Measurements from ENCODE around the gene LARGE2. TPM values are rescaled to one million over a fixed set of nuclear protein-coding genes. Genes with fewer than 3 reads are reported as not detected.

The LARGE2 gene
- total and polyA plus RNA-seq, 2 experiments from 2014 or later, result 4.3 to 9.7 TPM

DNA sequence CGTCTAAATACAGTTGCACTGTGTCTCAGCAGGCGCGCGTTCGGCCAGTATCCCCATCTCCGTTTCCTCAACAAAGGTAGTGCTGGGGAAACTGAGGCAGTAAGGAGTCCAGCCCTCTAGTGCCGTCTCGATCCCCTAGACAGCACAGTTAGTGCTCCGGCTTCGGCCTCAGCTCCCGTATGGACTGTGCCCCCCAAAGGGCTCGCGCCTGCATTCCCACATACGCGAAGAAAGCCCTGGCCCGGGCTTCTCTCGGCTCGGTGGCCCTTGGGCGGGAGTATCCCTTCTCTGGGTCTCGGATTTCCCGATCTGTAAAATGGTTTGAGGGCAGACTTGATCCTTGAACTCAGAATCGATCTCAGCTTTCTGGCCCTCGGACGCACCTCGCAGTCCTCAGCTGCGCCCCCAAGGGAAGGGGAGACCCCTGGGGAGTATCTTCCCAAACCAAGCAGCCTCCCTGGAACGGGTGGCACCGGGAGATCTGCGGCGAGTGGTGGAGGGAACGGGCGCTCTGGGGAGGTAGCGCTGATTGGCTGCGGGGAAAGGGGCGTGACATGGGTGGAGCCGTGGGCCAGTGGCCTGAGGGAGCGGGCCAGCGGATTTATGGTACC lies 4.0 kb upstream of the LARGE2 start:
- Histone ChIP-seq H4K20me1 (ENCODE audit: insufficient read depth, poor library complexity, severe bottlenecking) (no peaks in the 10 kb centered on the region), H3K27me3 (peaks cover 7% of the 10 kb centered on the region), H3K9me2 (replicated peaks; ENCODE audit: insufficient read depth) (no peaks in the 10 kb centered on the region), H3K79me2 (peaks cover 12% of the 10 kb centered on the region), H2AFZ (peak overlapping the region; percentile 39), H3K4me1 (ENCODE audit: insufficient read depth) (peaks cover 12% of the 10 kb centered on the region), H3K9me3 (ENCODE audit: low read depth) (no peaks in the 10 kb centered on the region), H3K4me3 (peak overlapping the region; percentile 20), H3K4me2 (peak overlapping the region; percentile 82), H3K27ac (peak overlapping the region; percentile 60), H3K36me3 (replicated peaks; ENCODE audit: insufficient read depth, low read depth) (no peaks in the 10 kb centered on the region)
- WGBS (ENCODE audit: low lambda C conversion rate, missing lambda C conversion rate), result under 1% methylated on average over 38 of the region's 38 CpGs
- peak; percentile 84 for DNase-seq (ENCODE audit: low spot score)
- no peak for TF ChIP-seq EZH2 (IDR thresholded peaks at IDR 0.05; ENCODE audit: borderline replicate concordance)
- TF ChIP-seq EZH2phosphoT487 (IDR thresholded peaks at IDR 0.05; ENCODE audit: low read depth, severe bottlenecking, unreplicated experiment), result no peak
- no peak for TF ChIP-seq CTCF (IDR thresholded peaks at IDR 0.05; ENCODE audit: poor library complexity)

DNA sequence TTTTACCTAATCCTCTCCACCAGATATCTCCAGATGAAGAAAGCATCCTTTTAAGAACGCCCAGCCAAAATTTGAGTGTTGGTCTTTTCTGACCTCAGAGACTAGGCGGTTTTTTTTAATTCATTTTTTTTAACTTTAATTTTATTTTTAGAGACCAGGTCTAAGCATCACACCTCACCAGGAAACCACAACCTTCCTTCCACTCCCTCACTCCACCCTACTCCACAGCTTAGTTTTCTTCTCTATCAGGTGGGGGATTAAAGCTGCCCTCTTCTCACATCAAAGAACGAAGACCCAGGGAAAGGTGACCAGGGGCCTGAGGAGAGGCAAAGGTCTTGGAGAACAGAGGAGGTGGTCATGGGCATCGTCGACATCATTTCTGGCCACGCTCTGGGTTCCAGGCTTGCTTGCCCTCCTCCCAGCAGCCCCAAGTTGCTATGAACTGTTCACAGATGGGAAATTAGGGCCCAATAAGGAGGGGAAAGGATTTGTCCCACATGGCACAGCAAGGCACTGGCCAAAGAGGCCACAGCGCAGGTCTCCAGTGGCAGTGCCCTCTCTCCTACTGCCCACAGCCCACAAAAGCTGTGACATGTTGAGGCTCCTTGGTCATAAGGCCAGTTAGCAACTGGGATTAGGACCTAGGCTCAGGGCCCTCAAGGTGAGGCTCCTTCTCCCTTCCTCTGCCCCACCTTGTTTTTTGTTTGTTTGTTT lies 3.3 kb upstream of the LARGE2 start:
- WGBS (ENCODE audit: low lambda C conversion rate, missing lambda C conversion rate), result 76% methylated on average over 7 of the region's 7 CpGs
- H3K9me3 ChIP-seq (ENCODE audit: low read depth), result no peaks in the 10 kb centered on the region
- H2AFZ ChIP-seq, result peak overlapping the region; percentile 39
- no peaks in the 10 kb centered on the region for H3K36me3 ChIP-seq (replicated peaks; ENCODE audit: insufficient read depth, low read depth)
- no peak overlapping the region for H3K27ac ChIP-seq
- H4K20me1 ChIP-seq (ENCODE audit: insufficient read depth, poor library complexity, severe bottlenecking), result no peaks in the 10 kb centered on the region
- no peak for DNase-seq (ENCODE audit: low spot score)
- no peaks in the 10 kb centered on the region for H3K9me2 ChIP-seq (replicated peaks; ENCODE audit: insufficient read depth)
- peaks cover 12% of the 10 kb centered on the region for H3K79me2 ChIP-seq
- no peak for TF ChIP-seq CTCF (IDR thresholded peaks at IDR 0.05; ENCODE audit: poor library complexity)
- TF ChIP-seq EZH2 (IDR thresholded peaks at IDR 0.05; ENCODE audit: borderline replicate concordance), result no peak
- TF ChIP-seq EZH2phosphoT487 (IDR thresholded peaks at IDR 0.05; ENCODE audit: low read depth, severe bottlenecking, unreplicated experiment), result no peak
- H3K4me1 ChIP-seq (ENCODE audit: insufficient read depth), result peaks cover 12% of the 10 kb centered on the region
- peaks cover 8% of the 10 kb centered on the region for H3K27me3 ChIP-seq
- no peak overlapping the region for H3K4me3 ChIP-seq
- H3K4me2 ChIP-seq, result peak overlapping the region; percentile 82

DNA sequence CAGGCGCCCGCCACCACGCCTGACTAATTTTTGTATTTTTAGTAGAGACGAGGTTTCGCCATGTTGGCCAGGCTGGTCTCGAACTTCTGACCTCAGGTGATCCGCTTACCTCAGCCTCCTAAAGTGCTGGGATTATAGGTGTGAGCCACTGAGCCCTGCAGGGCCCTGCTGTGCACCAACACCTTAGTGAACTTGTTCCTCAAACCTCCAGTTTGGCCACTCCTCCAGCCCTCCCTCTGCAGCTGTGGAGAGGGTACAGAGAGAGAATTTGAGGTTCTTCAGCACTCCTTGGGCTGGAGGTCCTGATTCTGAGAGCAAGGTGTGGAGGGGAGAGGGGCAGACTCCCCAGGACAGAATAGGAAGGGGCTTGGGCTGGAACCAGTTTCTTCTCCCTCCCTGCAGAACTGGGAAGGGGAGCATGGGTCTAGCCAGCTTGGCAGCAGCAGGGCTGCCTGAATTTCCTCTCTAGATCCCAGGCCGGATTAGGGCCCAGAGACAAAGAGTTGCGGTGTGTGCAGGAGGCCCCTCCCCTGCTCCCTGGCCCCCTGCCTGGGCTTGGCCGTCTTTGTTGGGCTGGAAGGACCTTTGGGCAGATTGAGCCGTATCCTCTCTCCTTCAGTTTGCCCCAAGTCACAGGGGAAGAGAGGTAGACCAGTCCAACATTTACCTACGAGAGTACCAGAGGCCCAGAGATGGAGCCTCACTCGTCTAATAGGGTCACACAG lies 2.5 kb upstream of the LARGE2 start:
- no peak overlapping the region for H3K4me2 ChIP-seq
- no peak overlapping the region for H3K27ac ChIP-seq
- DNase-seq (ENCODE audit: low spot score), result no peak
- TF ChIP-seq EZH2 (IDR thresholded peaks at IDR 0.05; ENCODE audit: borderline replicate concordance) (no peak), EZH2phosphoT487 (IDR thresholded peaks at IDR 0.05; ENCODE audit: low read depth, severe bottlenecking, unreplicated experiment) (no peak), CTCF (IDR thresholded peaks at IDR 0.05; ENCODE audit: poor library complexity) (no peak)
- 80% methylated on average over 13 of the region's 13 CpGs for WGBS (ENCODE audit: low lambda C conversion rate, missing lambda C conversion rate)
- peaks cover 12% of the 10 kb centered on the region for H3K79me2 ChIP-seq
- H3K9me2 ChIP-seq (replicated peaks; ENCODE audit: insufficient read depth), result no peaks in the 10 kb centered on the region
- H3K4me3 ChIP-seq, result no peak overlapping the region
- peaks cover 12% of the 10 kb centered on the region for H3K4me1 ChIP-seq (ENCODE audit: insufficient read depth)
- no peak overlapping the region for H2AFZ ChIP-seq
- H3K9me3 ChIP-seq (ENCODE audit: low read depth), result no peaks in the 10 kb centered on the region
- H3K27me3 ChIP-seq, result peaks cover 8% of the 10 kb centered on the region
- H3K36me3 ChIP-seq (replicated peaks; ENCODE audit: insufficient read depth, low read depth), result no peaks in the 10 kb centered on the region
- no peaks in the 10 kb centered on the region for H4K20me1 ChIP-seq (ENCODE audit: insufficient read depth, poor library complexity, severe bottlenecking)

Data from hepatocyte (in vitro differentiated cells).